ENCODE results near the gene ADORA2A. TPM values are rescaled to one million over a fixed set of nuclear protein-coding genes. Genes with fewer than 3 reads are reported as not detected.
"Not testable (repeated sequence)": the region's sequence is repeated elsewhere in the genome, so short reads cannot be mapped to it uniquely, and the experiment has no call there.

Gene ADORA2A
- total RNA-seq, 4 donors from 2014 or later = 0.39 to 8.4 (median 1.3) TPM

DNA sequence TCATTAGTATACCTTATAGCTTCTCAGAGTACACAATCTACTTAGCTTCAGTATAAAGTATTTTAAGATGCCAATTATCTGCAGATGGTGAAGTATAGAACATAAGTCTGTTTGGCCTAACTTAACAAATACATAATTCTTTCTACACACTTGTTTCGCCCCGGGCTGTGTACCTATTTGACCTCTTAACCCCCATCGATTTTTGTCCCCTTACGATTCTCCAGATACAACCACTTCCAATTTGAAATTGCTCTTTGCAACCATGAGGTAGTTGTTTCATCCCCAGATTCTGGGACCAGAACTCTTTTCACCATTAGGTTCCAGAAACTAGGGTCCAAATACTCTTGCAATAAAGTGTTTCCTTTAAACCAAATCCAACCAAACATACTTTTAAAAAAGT is 57.8 kb downstream of the ADORA2A start:
- intact Hi-C loops (cut with DNase I; ENCODE audit: low total_unique reads) = no loop called here
- H3K4me3 ChIP-seq (ENCODE audit: low read depth, poor library complexity, severe bottlenecking) = no peak overlapping the region
- DNase-seq (ENCODE audit: low spot score in 2 of 2) = no peak
- WGBS, 2 donors = 90 to 94% methylated on average over 4 of the region's 4 CpGs
- TF ChIP-seq, protein P1, sequence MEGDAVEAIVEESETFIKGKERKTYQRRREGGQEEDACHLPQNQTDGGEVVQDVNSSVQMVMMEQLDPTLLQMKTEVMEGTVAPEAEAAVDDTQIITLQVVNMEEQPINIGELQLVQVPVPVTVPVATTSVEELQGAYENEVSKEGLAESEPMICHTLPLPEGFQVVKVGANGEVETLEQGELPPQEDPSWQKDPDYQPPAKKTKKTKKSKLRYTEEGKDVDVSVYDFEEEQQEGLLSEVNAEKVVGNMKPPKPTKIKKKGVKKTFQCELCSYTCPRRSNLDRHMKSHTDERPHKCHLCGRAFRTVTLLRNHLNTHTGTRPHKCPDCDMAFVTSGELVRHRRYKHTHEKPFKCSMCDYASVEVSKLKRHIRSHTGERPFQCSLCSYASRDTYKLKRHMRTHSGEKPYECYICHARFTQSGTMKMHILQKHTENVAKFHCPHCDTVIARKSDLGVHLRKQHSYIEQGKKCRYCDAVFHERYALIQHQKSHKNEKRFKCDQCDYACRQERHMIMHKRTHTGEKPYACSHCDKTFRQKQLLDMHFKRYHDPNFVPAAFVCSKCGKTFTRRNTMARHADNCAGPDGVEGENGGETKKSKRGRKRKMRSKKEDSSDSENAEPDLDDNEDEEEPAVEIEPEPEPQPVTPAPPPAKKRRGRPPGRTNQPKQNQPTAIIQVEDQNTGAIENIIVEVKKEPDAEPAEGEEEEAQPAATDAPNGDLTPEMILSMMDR (IDR thresholded peaks at IDR 0.05) = no peak
- no peak for TF ChIP-seq POLR2A (IDR thresholded peaks at IDR 0.05)

DNA sequence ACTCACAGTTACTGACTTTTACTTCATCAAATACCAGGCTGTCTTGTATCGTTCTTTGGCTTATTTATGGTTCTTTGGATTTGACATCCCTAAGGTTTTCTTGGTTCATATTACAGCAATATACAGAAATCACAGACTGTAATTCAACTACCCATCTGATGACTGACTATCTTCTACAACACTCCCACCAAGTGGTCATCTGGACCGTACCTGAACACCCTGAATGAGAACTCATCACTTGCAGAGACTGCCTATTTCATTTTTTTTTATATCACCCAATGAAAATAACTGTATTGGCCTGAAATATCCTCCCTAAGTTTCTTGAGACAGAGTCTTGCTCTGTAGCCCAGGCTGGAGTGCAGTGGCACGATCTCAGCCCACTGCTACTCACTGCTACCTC is 58.2 kb downstream of the ADORA2A start:
- H3K4me3 ChIP-seq (ENCODE audit: low read depth, poor library complexity, severe bottlenecking) = no peak overlapping the region
- intact Hi-C loops (cut with DNase I; ENCODE audit: low total_unique reads) = no loop called here
- DNase-seq (ENCODE audit: low spot score in 2 of 2) = no peak
- TF ChIP-seq, protein P1 (IDR thresholded peaks at IDR 0.05) = no peak
- no peak for TF ChIP-seq POLR2A (IDR thresholded peaks at IDR 0.05)
- WGBS, 2 donors = 60 to 75% methylated on average over 3 of the region's 3 CpGs

DNA sequence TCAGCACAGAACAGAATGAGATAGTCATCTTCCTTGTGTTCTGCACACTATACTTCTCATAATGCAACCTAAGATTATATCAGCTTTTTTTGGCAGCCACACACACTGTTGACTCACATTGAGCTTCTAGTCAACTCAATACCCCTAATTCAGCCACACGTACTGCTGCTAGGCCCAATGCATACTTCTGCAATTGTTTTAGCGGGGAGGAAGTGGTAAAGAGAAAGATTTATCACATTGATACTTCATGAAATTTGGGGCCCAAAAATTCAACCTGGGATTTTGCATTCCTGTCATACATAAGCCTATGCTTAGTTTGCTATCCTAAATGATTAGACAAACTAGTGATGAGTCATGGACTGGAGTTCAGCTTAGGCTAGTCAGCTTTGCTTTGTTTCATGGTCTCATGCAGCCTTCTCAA is 59.1 kb downstream of the ADORA2A start:
- DNase-seq (ENCODE audit: low spot score in 2 of 2) = no peak
- H3K4me3 ChIP-seq (ENCODE audit: low read depth, poor library complexity, severe bottlenecking) = no peak overlapping the region
- WGBS, 2 donors = 63 to 74% methylated on average over 2 of the region's 2 CpGs
- intact Hi-C loops (cut with DNase I; ENCODE audit: low total_unique reads) = no loop called here
- TF ChIP-seq, protein P1 (IDR thresholded peaks at IDR 0.05) = no peak
- TF ChIP-seq POLR2A (IDR thresholded peaks at IDR 0.05) = no peak

DNA sequence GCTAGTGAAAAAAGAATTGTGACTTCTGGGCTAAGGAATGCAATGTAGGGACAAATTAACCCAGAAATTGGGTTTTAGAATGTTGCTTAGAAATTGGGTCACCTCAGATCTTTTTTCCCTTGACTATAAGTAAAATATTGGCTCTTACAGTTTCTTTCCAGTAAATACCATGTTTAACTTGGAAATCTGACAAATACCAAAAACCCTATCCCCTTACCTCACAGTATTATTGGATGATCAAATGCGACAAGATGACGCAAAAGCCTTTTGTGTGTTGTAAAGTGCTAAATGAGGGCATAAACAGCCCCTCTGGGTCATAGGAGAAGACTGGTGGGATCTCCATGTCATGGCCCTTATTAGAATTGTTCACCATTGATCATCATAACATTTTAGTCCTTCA is 61.6 kb downstream of the ADORA2A start:
- no peak for DNase-seq (ENCODE audit: low spot score in 2 of 2)
- intact Hi-C loops (cut with DNase I; ENCODE audit: low total_unique reads) = no loop called here
- TF ChIP-seq, protein P1 (IDR thresholded peaks at IDR 0.05) = no peak
- TF ChIP-seq POLR2A (IDR thresholded peaks at IDR 0.05) = no peak
- no peak overlapping the region for H3K4me3 ChIP-seq (ENCODE audit: low read depth, poor library complexity, severe bottlenecking)
- 48 to 71% methylated on average over 2 of the region's 2 CpGs for WGBS, 2 donors

DNA sequence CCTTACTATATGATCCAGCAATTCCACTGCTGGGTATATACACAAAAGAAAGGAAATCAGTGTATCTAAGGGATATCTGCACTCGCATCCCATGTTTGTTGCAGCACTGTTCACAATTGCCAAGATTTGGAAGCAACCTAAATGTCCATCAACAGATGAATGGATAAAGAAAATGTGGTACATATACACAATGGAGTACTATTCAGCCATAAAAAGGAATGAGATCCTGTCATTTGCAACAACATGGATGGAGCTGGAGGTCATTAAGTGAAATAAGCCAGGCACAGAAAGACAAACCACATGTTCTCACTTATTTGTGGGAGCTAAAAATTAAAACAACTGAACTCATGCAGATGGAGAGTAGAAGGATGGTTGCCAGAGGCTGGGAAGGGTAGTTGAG is 62.0 kb downstream of the ADORA2A start:
- H3K4me3 ChIP-seq (ENCODE audit: low read depth, poor library complexity, severe bottlenecking); intact Hi-C loops (cut with DNase I; ENCODE audit: low total_unique reads); DNase-seq (ENCODE audit: low spot score in 2 of 2): not testable (repeated sequence)
- WGBS, 2 donors = 92 to 93% methylated on average over 1 of the region's 1 CpG

Other genes with a start within 250 kb of the ADORA2A start
- 10 to 100 TPM; 18.3 to 74.3 (median 27.0) TPM for gene SUSD2, start 246.1 kb upstream of the ADORA2A start, total RNA-seq
- gene GGT5, start 182.5 kb upstream of the ADORA2A start, total RNA-seq = 10 to 100 TPM in 3 of 4 donors, 1 to 10 TPM in 1; 9.7 to 54.4 (median 15.3) TPM
- gene SPECC1L, start 156.8 kb upstream of the ADORA2A start, total RNA-seq = 10 to 100 TPM; 17.6 to 30.6 (median 23.3) TPM
- gene UPB1, start 67.7 kb downstream of the ADORA2A start, total RNA-seq = 1 to 10 TPM in 3 of 4 donors, under 1 TPM in 1; 0.99 to 2.1 (median 1.9) TPM
- 100 to 1,000 TPM in 1 of 4 donors, 10 to 100 TPM in 3; 67.0 to 124 (median 95.9) TPM for gene GUCD1, start 127.5 kb downstream of the ADORA2A start, total RNA-seq
- 100 to 1,000 TPM; 108 to 134 (median 116) TPM for gene SNRPD3, start 128.4 kb downstream of the ADORA2A start, total RNA-seq
- 10 to 100 TPM; 12.5 to 19.2 (median 16.5) TPM for gene LRRC75B, start 165.5 kb downstream of the ADORA2A start, total RNA-seq
- gene GGT1, start 175.6 kb downstream of the ADORA2A start, total RNA-seq = 1 to 10 TPM; 1.5 to 6.9 (median 4.2) TPM

All from lower leg skin (tissue), 4 donors.